Thymus (tissue), 11 donors: ENCODE data around the gene KIRREL3. TPM values are rescaled to one million over a fixed set of nuclear protein-coding genes. Genes with fewer than 3 reads are reported as not detected.
A peak's percentile ranks its signal among the peaks of the same experiment; 100 is the strongest.

ENCODE experiments used
- DNase-seq, 9 donors: peaks; one replicate each; pipeline ENCODE4 v3.0.0-alpha.2; 2013; ENCODE audit warnings: low spot score in 9 of 9, low read depth in 6 of 9, missing footprints in 1 of 9
- H3K27ac ChIP-seq, 2 donors: one replicate each; pipeline ENCODE4 v1.5.1; 2013; ENCODE audit warnings: control low read depth in 1 of 2, low read depth in 1 of 2, low read length in 1 of 2, mild to moderate bottlenecking in 1 of 2, moderate library complexity in 1 of 2
- H3K27me3 ChIP-seq, 2 donors: one replicate each; pipeline ENCODE4 v1.5.1; 2013; ENCODE audit warnings: low read length in 1 of 2; ENCODE audit not compliant: control insufficient read depth in 2 of 2, insufficient read depth in 1 of 2
- H3K36me3 ChIP-seq, 2 donors: one replicate each; pipeline ENCODE4 v1.5.1; 2013; ENCODE audit warnings: low read length in 1 of 2, mild to moderate bottlenecking in 1 of 2, moderate library complexity in 1 of 2; ENCODE audit not compliant: control insufficient read depth in 2 of 2, insufficient read depth in 2 of 2
- H3K4me1 ChIP-seq, 2 donors: one replicate each; pipeline ENCODE4 v1.5.1; 2013; ENCODE audit warnings: low read length in 2 of 2; ENCODE audit not compliant: control insufficient read depth in 2 of 2, insufficient read depth in 2 of 2
- H3K4me3 ChIP-seq, 2 donors: one replicate each; pipeline ENCODE4 v1.5.1; 2013; ENCODE audit warnings: low read length in 2 of 2, control low read depth in 1 of 2, mild to moderate bottlenecking in 1 of 2
- H3K9me3 ChIP-seq, 2 donors: one replicate each; pipeline ENCODE4 v1.5.1; 2013; ENCODE audit warnings: low read length in 1 of 2, mild to moderate bottlenecking in 1 of 2; ENCODE audit not compliant: control insufficient read depth in 2 of 2, insufficient read depth in 1 of 2
- WGBS: extraction: QIAGEN DNeasy Blood & Tissue Kit; methylation state at CpG from one replicate; pipeline ENCODE4 v1.1.7; 2013; 5-methylcytosine and 5-hydroxymethylcytosine counted together
- polyA plus RNA-seq: library from polyadenylated mRNA; stranded (reverse); fragments of 200-250 nt; gene quantifications from one replicate; pipeline ENCODE4 v1.2.3, GENCODE V29; 2013
- total RNA-seq: library from RNA; stranded (reverse); fragments of 120-200 nt; gene quantifications from one replicate; pipeline ENCODE4 v1.2.4, GENCODE V29; 2013
- donor health status: healthy.

The KIRREL3 gene
- total and polyA plus RNA-seq, 2 donors, result 0.09 to 0.14 TPM

GRCh38 chr11:126585774-126586491 lies 414.6 kb downstream of the KIRREL3 start:
- peaks cover 0 to 17% of the 10 kb centered on the region in 2 donors for H3K27me3 ChIP-seq
- H3K4me1 ChIP-seq, result peaks cover 0 to 2% of the 10 kb centered on the region in 2 donors
- 40% methylated on average over 23 of the region's 23 CpGs for WGBS
- H3K27ac ChIP-seq, result peak overlapping the region in 1 of 2 donors; percentile 12
- H3K36me3 ChIP-seq, result no peaks in the 10 kb centered on the region
- DNase-seq, result peak in 2 of 9 donors; percentile 8 to 11
- no peak overlapping the region for H3K4me3 ChIP-seq
- H3K9me3 ChIP-seq, result no peaks in the 10 kb centered on the region

GRCh38 chr11:126585388-126585773 lies 415.2 kb downstream of the KIRREL3 start:
- no peak overlapping the region for H3K27ac ChIP-seq
- H3K4me3 ChIP-seq, result no peak overlapping the region
- peaks cover 0 to 17% of the 10 kb centered on the region in 2 donors for H3K27me3 ChIP-seq
- 85% methylated on average over 20 of the region's 20 CpGs for WGBS
- H3K9me3 ChIP-seq, result no peaks in the 10 kb centered on the region
- no peaks in the 10 kb centered on the region for H3K36me3 ChIP-seq
- H3K4me1 ChIP-seq, result peaks cover 0 to 2% of the 10 kb centered on the region in 2 donors
- no peak for DNase-seq

- 92% methylated on average over 26 of the region's 26 CpGs for WGBS
- H3K27me3 ChIP-seq, result peaks cover 0 to 15% of the 10 kb centered on the region in 2 donors
- no peak overlapping the region for H3K4me3 ChIP-seq
- no peaks in the 10 kb centered on the region for H3K9me3 ChIP-seq
- H3K36me3 ChIP-seq, result no peaks in the 10 kb centered on the region
- H3K4me1 ChIP-seq, result peaks cover 0 to 2% of the 10 kb centered on the region in 2 donors
- no peak overlapping the region for H3K27ac ChIP-seq
- DNase-seq, result no peak
Observed at GRCh38 chr11:126583594-126584427, 416.8 kb downstream of the KIRREL3 start.

DNA sequence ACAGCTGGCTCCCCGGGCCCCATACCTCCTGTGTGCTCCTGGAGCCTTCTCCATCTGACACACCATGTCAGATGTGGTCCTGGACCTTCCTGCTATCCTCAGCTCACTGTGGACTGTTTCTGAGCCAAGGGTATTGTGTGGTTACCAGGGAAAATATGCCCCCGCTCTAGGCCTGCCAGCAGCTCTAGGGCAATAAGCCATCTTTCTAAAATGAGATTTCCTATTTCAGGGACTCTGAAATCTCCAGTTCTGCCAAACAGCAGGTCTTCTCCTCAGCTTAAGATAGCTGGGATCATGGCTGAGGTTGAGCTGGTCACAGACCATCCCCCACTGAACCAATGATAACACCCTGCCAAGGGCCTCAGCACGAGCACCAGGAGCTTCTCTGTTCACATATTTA lies 417.5 kb downstream of the KIRREL3 start:
- no peaks in the 10 kb centered on the region for H3K36me3 ChIP-seq
- H3K27ac ChIP-seq, result no peak overlapping the region
- 85% methylated on average over 3 of the region's 3 CpGs for whole genome bisulfite sequencing
- H3K4me3 ChIP-seq, result no peak overlapping the region
- peaks cover 0 to 2% of the 10 kb centered on the region in 2 donors for H3K4me1 ChIP-seq
- H3K27me3 ChIP-seq, result peaks cover 0 to 15% of the 10 kb centered on the region in 2 donors
- no peak for DNase-seq
- no peaks in the 10 kb centered on the region for H3K9me3 ChIP-seq

DNA sequence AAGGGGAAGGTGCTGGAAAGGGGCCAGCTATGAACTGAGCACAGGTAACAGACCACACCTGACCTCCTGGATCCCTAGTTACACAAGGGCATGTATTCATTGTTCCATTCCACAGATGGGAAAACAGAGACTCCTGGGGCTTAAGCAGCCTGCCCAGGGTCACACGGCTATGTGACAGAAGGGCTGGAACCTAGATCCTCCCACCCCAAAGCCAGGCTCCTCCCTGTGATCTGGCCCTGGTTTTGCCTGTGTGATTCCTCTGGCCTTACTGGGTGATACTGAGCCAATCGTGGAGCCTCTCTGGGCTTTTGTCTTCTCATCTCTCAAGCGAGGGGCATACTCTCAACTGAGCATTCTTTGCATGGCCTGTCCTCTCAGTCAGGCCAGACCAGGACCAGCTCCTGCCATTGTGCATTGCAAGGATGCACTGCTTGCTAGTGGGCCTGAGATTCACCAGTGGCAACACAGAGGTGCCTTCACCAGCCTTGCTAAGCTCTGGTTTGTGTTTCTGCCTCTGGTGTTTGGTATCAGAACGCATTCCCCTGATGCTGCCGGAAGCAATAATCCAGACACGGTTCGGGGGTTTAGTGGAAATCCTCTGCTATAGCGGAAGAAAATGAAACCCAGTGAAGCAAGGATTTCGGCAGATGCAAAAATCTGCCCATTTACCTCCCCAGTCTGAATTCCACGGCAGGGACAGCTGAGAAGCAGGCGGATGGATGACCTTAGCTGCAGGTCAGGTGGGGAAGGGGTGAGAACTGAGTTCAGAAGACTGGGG lies 418.5 kb downstream of the KIRREL3 start:
- Histone ChIP-seq H3K36me3 (no peaks in the 10 kb centered on the region), H3K27ac (no peak overlapping the region), H3K4me1 (peaks cover 0 to 2% of the 10 kb centered on the region in 2 donors), H3K4me3 (no peak overlapping the region), H3K27me3 (peaks cover 0 to 13% of the 10 kb centered on the region in 2 donors), H3K9me3 (no peaks in the 10 kb centered on the region)
- 88% methylated on average over 11 of the region's 11 CpGs for WGBS
- no peak for DNase-seq

GRCh38 chr11:126578426-126578825 lies 422.1 kb downstream of the KIRREL3 start:
- 92% methylated on average over 9 of the region's 9 CpGs for WGBS
- Histone ChIP-seq H3K9me3 (no peaks in the 10 kb centered on the region), H3K27me3 (no peaks in the 10 kb centered on the region), H3K4me3 (no peak overlapping the region), H3K27ac (no peak overlapping the region), H3K36me3 (no peaks in the 10 kb centered on the region), H3K4me1 (no peaks in the 10 kb centered on the region)
- no peak for DNase-seq

GRCh38 chr11:126578021-126578420 lies 422.5 kb downstream of the KIRREL3 start:
- no peaks in the 10 kb centered on the region for H3K36me3 ChIP-seq
- no peaks in the 10 kb centered on the region for H3K9me3 ChIP-seq
- no peaks in the 10 kb centered on the region for H3K4me1 ChIP-seq
- no peak overlapping the region for H3K27ac ChIP-seq
- 61% methylated on average over 2 of the region's 2 CpGs for WGBS
- no peak overlapping the region for H3K4me3 ChIP-seq
- DNase-seq, result no peak
- H3K27me3 ChIP-seq, result no peaks in the 10 kb centered on the region

- DNase-seq, result no peak
- no peak overlapping the region for H3K27ac ChIP-seq
- WGBS, result 98% methylated on average over 4 of the region's 4 CpGs
- H3K4me3 ChIP-seq, result no peak overlapping the region
- no peaks in the 10 kb centered on the region for H3K9me3 ChIP-seq
- no peaks in the 10 kb centered on the region for H3K27me3 ChIP-seq
- no peaks in the 10 kb centered on the region for H3K4me1 ChIP-seq
- H3K36me3 ChIP-seq, result no peaks in the 10 kb centered on the region
Observed at GRCh38 chr11:126575849-126576248, 424.7 kb downstream of the KIRREL3 start.
